ENCODE results near the gene PDE10A.
"Not testable (repeated sequence)": the region's sequence is repeated elsewhere in the genome, so short reads cannot be mapped to it uniquely, and the experiment has no call there.

The PDE10A gene

GRCh38 chr6:165580136-165580535, 82.9 kb downstream of the PDE10A start:
- DNase-seq = no peak

DNA sequence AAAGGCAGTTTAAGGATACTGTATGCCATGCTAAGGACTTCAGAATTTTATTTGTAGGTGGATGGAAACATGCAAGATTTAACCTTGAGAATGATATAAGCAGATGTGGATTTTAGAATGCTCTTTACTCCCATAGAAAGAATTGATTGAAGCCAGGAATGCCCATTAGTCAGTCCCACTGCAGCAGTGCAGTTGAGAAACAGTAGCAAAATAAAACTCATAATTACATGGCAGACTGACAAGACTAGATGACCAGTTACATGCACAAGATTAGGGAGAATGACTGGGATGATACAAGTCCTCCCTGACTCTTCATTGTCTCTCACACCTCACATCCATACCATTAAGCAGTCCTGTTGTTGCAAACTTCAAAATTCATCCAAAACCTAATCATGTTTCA, 83.9 kb downstream of the PDE10A start:
- DNase-seq = no peak

DNA sequence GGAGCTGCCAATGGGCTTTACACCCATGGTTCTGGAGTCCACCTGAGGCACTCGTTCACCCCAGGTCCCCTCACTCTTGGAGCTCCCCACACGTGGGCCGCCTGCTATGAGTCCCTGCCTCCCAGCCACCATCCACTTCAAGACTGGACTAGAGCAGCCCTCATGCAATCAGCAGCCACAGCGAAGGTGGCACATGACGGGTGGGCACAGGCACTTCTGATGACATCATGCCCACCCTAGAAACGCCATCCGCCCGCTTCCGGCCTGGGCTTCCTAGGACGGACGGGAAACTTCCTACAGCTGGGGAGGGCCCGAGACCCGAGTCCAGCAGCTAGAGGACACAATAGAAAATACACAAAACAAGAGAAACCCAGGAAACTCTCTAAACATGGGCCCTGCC, 85.5 kb downstream of the PDE10A start:
- DNase-seq = no peak

DNA sequence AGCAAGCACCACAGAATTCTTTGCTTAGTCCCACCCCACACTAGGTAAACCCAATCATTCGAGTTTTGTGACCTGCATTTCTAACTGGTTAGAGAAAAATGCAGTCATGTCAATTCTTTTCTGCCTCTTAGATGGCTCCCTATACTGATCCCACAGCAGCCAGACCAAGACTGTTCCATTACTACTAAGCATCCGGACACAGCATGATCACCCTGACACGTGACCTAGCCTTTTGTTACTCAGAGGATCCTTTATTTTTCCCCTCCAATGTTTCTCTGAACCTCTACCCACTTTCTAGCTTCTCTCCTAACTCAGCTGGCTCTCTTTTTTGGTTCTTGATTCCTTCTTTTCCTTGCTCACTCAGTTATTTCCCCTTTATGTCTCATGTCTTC, 87.9 kb downstream of the PDE10A start:
- no peak for DNase-seq

DNA sequence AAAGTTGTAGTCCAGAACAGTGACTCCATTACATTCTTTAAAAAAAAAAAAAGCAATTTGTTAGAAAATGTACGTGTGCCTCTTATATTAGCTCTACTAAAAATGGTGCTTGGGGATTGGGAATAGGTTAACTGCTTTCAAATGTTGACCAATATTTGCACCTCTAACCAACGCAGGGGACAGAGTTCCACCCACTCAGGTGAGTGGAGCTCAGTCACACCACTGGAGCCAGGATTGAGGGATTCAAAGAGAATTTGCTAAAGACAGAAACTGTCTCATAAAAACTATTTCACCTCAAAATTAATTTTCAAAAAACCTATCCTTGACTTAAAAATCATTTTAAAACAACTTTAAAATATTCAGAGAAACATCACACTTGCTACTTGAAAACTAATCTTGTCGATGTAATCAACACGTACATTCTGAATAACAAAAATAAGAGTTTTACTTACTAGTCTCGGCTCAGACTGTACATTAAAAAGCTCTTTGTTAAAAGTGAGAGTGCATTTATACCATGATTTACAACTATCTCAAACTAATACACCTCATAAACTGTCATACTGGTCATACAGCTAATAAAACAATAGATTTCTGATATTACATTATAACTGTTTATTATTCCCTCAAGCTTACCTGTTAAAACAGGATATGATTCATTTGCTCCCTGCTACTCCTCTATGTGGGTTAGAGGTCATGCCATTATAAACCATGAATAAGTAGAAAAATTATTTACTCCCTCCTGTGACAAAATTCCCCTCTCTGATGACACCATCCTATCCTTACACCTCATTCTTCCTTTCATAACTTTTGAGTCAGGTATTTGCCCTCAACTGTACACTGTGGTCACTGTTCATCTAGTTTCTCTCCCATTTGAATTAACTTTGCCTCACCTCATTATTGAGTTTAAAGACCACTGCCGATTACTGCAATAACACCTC, 88.6 kb downstream of the PDE10A start:
- no peak for DNase-seq

DNA sequence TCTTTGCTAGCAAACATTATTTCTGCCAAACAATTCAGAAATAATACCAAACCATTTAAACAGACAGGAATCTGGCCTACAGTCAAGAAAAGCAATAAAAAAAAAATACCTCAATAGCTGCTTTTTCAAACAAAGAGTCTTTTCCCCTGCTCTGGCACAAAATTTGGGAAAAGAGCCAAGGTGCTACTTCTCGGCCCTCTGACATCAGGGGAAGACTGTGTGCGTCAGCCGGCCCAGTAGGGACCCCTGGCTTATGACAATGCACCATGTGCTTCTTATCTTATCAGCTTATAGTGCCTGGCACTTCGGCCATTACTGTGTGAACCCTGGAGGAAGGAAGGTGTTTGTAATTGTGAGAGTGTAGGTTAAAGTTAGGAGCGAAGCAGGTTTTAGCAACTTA, 89.4 kb downstream of the PDE10A start:
- DNase-seq = no peak

DNA sequence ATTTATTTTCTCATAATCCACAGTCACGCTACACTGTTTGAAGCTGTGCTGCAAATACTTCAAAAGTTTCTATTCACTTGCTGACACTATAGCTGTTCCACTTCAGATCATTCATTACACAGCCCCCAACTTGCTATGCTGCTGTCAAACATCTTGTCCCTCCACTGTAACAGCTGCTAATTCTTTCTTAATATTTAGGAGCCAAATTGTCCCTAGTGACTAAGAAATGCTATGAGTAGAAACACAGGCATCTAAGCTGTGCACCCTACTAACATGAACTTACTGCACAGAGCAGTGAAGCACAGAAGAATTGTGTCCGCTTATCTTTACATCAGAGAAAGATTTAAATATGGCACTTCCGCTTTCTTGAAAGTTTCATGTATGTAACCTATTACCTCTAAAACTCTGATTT, 91.3 kb downstream of the PDE10A start:
- DNase-seq = no peak

DNA sequence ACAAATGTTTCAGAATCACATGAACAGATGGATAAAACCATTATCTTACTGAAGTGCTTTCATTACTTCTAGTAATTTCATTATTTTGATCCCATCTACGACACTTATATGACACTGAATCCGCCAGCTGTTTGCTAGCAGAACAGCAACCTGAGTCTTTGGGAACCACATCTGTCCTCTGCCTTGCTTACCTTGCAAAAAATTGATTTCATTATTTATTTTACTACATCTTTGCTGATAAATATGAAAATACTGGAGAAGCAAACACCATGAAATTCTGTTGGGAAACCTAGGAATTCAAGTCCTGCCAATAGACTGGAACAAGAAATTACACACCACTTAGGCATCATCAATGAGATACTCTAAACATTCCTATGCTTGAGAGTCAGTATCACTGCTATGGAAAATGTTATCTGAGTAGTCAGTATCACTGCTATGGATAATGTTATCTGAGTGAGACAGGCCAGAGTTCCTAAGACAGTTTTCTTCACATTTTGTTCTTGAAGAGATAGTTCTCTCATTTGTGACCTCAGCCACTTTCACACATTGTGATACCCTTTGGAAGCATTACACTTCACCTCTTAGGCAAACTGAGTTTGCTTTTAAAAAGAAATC, 91.9 kb downstream of the PDE10A start:
- no peak for DNase-seq

- DNase-seq = no peak
Observed at GRCh38 chr6:165568326-165568725, 94.7 kb downstream of the PDE10A start.

DNA sequence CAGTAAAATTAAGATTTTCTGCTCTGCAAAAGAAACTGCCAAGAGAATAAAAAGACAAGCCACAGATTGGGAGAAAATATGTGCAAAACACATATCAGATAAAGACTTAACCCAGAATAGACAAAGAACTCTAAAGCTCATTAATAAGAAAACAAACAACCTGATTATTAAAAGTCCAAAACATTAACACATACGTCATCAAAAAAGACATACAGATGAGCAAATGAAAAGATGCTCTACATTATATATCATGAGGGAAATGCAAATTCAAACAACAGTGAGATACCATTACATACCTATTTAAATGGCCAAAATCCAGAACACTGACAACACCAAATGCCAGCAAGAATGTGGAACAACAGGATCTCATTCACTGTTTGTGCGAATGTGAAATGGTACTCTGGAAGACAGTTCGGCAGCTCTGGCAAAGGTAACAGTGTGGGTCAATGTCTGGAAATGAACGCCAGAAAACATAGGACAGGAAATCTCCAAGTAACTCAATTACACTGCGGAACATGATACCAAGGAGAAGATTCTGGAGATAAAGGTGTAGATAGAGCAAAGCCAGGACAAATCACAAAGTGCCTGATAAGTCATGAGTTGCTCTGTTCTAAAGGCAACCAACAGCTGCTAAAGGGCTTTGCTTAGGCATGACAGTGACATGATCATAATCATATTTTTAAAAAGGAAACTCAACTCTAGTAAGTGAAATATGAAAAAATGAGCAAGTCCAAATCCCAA, 96.8 kb downstream of the PDE10A start:
- no peak for DNase-seq

DNA sequence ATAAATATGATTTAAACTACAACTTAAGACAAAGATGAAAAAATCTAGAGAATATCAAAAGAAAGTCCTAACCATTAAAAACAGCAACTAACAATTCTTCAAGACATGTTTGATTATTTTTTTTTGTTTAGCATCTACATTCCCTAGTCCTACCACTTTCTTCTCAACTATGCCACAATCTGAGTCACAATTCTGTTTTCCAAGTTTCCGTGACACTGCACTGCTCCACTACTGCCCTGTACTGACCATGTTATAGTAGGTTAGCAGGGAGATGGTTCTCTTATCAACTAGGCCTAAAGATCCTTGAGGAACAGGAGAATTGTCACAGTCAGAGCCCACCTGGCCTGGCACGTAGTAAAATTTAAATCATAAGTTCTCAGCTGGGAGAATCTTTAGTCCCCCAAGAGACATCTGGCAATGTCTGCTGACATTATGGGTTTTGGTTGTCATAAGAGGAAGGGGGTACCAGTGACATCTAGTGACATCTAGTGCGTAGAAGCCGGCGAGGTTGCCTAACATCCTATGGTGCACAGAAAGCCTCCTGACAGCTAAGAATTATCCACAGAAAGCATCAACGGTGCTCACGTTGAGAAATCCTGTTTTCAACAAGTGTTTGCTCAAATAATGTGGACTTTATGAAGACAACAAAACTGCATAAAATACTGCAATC, 100.5 kb downstream of the PDE10A start:
- no peak for DNase-seq

DNA sequence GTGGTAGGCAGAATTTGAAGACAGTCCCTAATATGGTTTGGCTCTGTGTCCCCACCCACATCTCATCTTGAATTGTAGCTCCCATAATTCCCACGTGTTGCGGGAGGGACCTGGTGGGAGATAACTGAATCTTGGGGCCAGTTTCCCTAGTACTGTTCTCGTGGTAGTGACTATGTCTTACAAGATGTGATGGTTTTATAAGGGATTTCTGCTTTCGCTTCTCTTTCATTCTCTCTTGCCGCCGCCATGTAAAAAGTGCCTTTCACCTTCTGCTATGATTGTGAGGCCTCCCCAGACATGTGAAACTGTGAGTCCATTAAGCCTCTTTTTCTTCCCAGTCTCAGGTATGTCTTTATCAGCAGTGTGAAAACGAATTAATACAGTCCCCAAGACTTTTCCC, 103.4 kb downstream of the PDE10A start:
- DNase-seq = no peak

DNA sequence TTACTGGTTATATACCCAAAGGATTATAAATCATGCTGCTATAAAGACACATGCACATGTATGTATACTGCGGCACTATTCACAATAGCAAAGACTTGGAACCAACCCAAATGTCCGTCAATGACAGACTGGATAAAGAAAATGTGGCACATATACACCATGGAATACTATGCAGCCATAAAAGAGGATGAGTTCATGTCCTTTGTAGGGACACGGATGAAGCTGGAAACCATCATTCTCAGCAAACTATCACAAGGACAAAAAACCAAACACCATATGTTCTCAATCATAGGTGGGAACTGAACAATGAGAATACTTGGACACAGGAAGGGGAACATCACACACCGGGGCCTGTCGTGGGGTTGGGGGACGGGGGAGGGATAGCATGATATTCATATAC, 104.9 kb downstream of the PDE10A start:
- not testable (repeated sequence) for DNase-seq

DNA sequence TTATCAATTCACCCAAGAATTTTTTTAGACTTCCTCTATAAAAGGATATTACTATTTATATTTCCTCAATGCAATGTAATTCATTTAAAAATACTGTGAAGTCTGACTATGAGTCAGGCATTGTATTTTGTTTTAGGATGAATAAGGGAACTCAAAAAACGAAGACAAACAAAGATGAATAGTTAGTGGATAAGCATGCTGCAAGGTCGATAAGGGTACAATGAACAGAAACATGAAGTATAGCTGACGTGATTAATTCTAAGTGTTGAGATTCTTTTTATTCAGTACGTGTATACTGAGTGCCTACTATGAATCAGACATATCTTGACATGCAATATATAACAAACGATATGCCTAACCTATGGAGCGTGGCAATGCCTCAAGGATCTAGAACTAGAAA, 105.4 kb downstream of the PDE10A start:
- DNase-seq = no peak

GRCh38 chr6:165556116-165556843, 106.8 kb downstream of the PDE10A start:
- no peak for DNase-seq

GRCh38 chr6:165554644-165555043, 108.4 kb downstream of the PDE10A start:
- DNase-seq = not testable (repeated sequence)

DNA sequence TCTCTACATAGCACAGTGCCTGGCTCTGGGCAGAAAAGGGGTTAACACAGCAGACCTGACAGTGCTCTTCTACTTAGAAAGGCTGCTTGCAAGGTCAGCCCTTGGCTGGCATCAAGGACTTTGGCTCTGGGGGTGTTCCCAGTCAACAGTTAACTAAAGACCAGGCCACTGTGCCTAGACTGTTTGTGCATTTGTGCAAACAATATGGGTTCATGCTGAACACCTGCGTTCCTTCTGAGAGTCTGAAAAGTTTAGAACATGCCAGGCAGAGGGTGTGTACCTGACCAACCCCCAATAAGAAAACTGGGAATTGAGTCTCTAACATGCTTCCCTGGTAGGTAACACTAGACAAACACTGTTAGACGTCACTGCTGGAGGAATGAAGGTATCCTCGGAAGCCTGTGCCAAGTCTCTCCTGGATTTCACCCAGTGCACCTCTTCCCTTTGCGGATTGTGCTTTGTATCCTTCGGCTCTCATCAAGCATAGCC, 110.7 kb downstream of the PDE10A start:
- DNase-seq = no peak

DNA sequence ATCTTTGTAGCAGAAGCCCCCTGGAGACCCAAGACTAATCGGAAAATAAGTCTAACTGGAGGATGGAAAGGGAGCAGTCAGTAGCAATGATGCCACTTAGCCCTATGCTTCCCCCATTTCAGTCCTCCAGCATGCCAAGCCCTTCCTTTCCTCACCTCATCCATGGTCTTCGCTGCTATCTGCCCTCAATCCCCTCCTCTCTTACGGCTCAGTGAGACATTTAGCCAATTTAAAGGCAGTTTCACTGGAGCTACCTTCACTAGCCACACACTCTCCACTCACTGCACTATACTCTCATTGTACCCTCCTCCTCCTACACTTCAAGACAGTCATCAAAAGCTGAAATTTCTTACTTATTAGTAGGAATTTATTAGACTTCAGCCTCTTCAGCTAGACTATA, 111.2 kb downstream of the PDE10A start:
- DNase-seq = no peak

DNA sequence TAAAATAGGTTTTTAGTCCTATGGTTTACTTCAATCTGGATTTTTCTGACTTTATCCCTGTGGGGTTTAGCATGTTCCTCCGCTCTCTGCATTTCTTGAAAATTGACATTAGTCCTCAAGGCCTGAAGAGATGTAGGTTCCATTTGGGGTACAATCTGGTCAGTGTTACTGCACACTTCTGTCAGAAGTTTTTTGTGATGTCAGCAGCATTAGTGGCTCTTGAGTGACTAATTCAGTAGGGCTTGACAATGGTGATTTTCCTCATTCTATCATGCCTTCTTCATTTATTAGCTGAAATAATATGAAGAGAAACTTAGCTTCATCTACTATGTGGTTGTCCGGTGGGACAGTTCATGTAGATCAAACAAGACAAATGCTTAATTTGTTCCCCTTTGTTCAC, 114.6 kb downstream of the PDE10A start:
- no peak for DNase-seq

DNA sequence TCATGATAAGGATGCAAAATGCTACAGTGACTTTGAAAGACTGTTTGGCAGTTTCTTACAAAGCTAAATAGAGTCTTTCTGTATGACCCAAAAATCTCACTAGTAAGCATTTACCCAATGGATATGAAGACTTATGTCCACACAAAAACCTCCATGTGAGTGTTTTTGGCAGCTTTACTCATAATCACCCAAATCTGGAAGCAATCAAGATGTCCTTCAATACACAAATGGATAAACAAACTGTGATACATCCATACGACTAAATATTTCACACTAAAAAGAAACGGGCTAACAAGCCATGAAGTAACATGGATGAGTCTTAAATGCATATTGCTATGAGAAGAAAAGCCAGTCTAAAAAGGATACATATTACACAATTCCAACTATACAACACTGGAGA, 117.2 kb downstream of the PDE10A start:
- DNase-seq = no peak

DNA sequence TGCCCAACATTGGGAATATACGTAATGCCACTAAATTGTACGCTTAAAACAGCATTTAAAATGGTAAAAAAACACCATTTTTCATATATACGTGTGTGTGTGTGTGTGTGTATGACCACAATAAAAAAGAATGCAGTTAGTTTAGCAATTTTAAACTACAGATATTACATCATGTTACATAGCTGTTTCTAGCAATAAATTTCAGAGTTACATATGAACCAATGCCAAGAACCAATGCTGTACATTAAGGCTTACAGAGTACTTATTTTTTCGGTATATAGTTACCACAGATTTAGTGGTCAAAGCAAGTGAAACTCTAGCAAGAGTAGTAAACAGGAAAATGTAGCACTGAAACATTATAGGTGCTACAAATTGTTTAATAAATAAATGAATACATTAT, 119.3 kb downstream of the PDE10A start:
- DNase-seq = no peak

DNA sequence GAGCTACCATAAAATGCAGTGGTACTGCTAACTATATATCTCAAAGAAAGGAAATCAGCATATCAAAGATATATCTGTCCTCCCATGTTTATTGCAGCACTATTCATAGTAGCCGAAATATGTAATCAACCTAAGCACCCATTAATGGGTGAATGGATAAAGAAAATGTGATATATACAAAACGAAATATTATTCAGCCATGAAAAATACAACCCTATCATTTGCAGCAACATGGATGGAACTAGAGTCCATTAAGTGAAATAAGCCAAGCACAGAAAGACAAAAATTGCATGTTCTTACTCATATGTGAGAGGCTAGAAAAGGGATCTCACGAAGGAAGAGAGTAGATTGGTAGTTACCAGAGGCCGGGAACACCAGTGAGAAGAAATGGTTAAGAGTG, 126.1 kb downstream of the PDE10A start:
- DNase-seq = no peak
